MM.1S (cell line): ENCODE data around the gene DAB1.

ENCODE experiments used
- CTCF ChIP-seq: fragments of 300-600 bp; sonication (generic); IDR thresholded peaks from 2 replicates; pipeline ENCODE4 v1.5.1; 2016; ENCODE audit warnings: antibody characterized with exemption, low read length, mixed read lengths
- EZH2 ChIP-seq: fragments of 300-600 bp; sonication (generic); optimal IDR thresholded peaks from 2 replicates; pipeline ENCODE3; 2017; ENCODE audit warnings: low read depth, mild to moderate bottlenecking, antibody characterized with exemption, low read length, mixed read lengths
- EZH2phosphoT487 ChIP-seq: fragments of 300-600 bp; sonication (generic); IDR thresholded peaks from 2 replicates; pipeline ENCODE4 v1.6.1; 2018; ENCODE audit warnings: antibody characterized with exemption, low read length

GRCh38 chr1:57202241-57202640, 221.6 kb downstream of the DAB1 start:
- TF ChIP-seq CTCF, result no peak
- TF ChIP-seq EZH2, result no peak
- TF ChIP-seq EZH2phosphoT487, result no peak
